ENCODE data around the gene PALM2AKAP2. TPM values are rescaled to one million over a fixed set of nuclear protein-coding genes. Genes with fewer than 3 reads are reported as not detected.

The PALM2AKAP2 gene
- total and polyA plus RNA-seq, 2 experiments from 2014 or later, result 2.5 to 7.9 TPM

- no peak for TF ChIP-seq NANOG (IDR thresholded peaks at IDR 0.05; ENCODE audit: borderline replicate concordance)
- TF ChIP-seq CTCF (conservative IDR thresholded peaks at IDR 0.05; ENCODE audit: low read depth in 2 of 2), result no peak
Observed at GRCh38 chr9:109734814-109735213, 45.2 kb upstream of the PALM2AKAP2 start (continued).

DNA sequence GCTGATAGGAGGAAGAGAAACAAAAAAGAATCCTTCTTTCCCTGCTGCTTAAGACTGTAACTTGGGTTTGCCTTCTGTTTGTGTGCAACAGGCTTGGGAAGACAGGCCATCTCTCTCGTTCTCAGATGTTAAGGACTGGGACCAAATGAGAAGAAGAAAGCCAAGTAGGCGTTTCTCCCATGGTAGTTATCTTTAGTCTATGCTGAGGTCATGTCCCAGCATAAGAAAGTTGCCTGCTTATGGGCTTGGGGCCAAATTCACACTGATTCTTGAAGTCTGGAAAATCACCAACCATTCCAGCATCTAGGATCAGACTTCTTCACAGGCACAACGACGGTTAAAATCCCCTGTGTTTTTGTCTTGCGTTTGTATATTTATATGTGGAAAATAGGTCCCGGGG lies 44.2 kb upstream of the PALM2AKAP2 start:
- DNase-seq (ENCODE audit: low spot score), result no peak
- Histone ChIP-seq H3K36me3 (ENCODE audit: insufficient read depth) (no peaks in the 10 kb centered on the region), H3K79me2 (replicated peaks; ENCODE audit: insufficient read depth) (no peaks in the 10 kb centered on the region), H3K27ac (ENCODE audit: low read depth) (no peak overlapping the region), H3K4me1 (ENCODE audit: insufficient read depth) (peaks cover 4% of the 10 kb centered on the region; the same call in 1 of the 2 replicates), H3K9me2 (ENCODE audit: insufficient read depth) (peaks cover 20% of the 10 kb centered on the region; the same call in 1 of the 2 replicates), H3K4me3 (no peak overlapping the region), H3F3A (replicated peaks; ENCODE audit: low read depth) (no peaks in the 10 kb centered on the region), H4K20me1 (replicated peaks; ENCODE audit: insufficient read depth) (no peaks in the 10 kb centered on the region), H3K4me2 (no peak overlapping the region), H2AFZ (no peak overlapping the region; the same call in 1 of the 2 replicates), H3K27me3 (ENCODE audit: insufficient read depth) (no peaks in the 10 kb centered on the region)
- H3K36me3 Mint-ChIP-seq (ENCODE audit: low read depth), result no peaks in the 10 kb centered on the region
- no peak overlapping the region for H3K27ac Mint-ChIP-seq
- H3K9me3 Mint-ChIP-seq, result no peaks in the 10 kb centered on the region
- peaks cover 12% of the 10 kb centered on the region for H3K27me3 Mint-ChIP-seq (ENCODE audit: insufficient read depth, low read depth, poor library complexity)
- ATAC-seq, result no peak
- no peak overlapping the region for H3K4me3 Mint-ChIP-seq
- peaks cover 8% of the 10 kb centered on the region; the same call in 2 of the 3 replicates for H3K4me1 Mint-ChIP-seq
- TF ChIP-seq EZH2 (IDR thresholded peaks at IDR 0.05; ENCODE audit: low read depth, unreplicated experiment), result no peak
- TF ChIP-seq POLR2AphosphoS5 (IDR thresholded peaks at IDR 0.05; ENCODE audit: low read depth), result no peak
- no peak for TF ChIP-seq ZNF114 (CRISPR knock-in tag; IDR thresholded peaks at IDR 0.05)
- TF ChIP-seq CTCF (conservative IDR thresholded peaks at IDR 0.05; ENCODE audit: low read depth in 2 of 2), result no peak
- TF ChIP-seq JUNB (IDR thresholded peaks at IDR 0.05; ENCODE audit: unreplicated experiment), result no peak
- TF ChIP-seq NANOG (IDR thresholded peaks at IDR 0.05; ENCODE audit: borderline replicate concordance), result no peak
- TF ChIP-seq, protein P1, sequence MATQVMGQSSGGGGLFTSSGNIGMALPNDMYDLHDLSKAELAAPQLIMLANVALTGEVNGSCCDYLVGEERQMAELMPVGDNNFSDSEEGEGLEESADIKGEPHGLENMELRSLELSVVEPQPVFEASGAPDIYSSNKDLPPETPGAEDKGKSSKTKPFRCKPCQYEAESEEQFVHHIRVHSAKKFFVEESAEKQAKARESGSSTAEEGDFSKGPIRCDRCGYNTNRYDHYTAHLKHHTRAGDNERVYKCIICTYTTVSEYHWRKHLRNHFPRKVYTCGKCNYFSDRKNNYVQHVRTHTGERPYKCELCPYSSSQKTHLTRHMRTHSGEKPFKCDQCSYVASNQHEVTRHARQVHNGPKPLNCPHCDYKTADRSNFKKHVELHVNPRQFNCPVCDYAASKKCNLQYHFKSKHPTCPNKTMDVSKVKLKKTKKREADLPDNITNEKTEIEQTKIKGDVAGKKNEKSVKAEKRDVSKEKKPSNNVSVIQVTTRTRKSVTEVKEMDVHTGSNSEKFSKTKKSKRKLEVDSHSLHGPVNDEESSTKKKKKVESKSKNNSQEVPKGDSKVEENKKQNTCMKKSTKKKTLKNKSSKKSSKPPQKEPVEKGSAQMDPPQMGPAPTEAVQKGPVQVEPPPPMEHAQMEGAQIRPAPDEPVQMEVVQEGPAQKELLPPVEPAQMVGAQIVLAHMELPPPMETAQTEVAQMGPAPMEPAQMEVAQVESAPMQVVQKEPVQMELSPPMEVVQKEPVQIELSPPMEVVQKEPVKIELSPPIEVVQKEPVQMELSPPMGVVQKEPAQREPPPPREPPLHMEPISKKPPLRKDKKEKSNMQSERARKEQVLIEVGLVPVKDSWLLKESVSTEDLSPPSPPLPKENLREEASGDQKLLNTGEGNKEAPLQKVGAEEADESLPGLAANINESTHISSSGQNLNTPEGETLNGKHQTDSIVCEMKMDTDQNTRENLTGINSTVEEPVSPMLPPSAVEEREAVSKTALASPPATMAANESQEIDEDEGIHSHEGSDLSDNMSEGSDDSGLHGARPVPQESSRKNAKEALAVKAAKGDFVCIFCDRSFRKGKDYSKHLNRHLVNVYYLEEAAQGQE (IDR thresholded peaks at IDR 0.05; ENCODE audit: unreplicated experiment), result no peak
- TF ChIP-seq ETS1 (IDR thresholded peaks at IDR 0.05), result no peak
- no peak for TF ChIP-seq CREB1 (CRISPR knock-in tag; IDR thresholded peaks at IDR 0.05; ENCODE audit: low read depth)
- no peak for TF ChIP-seq STAT1 (IDR thresholded peaks at IDR 0.05; ENCODE audit: unreplicated experiment)

Data from GM23338 (cell line).